Natural killer cell (primary cell): ENCODE results near the gene PSD. TPM values are rescaled to one million over a fixed set of nuclear protein-coding genes. Genes with fewer than 3 reads are reported as not detected.
A peak's percentile ranks its signal among the peaks of the same experiment; 100 is the strongest.

Experiments
- ATAC-seq, 3 donors: fragments of 150-1000 bp in 2 of 3; fragments of 200-7000 bp in 1 of 3; cut with Tn5 transposase; 1 replicate in 1 of 3; 2 replicates in 2 of 3; pipeline ENCODE4 v1.10.0; 2021; ENCODE audit warnings: mild to moderate bottlenecking in 2 of 3, moderate library complexity in 2 of 3
- DNase-seq, 2 donors: peaks; one replicate each; pipeline versions ENCODE4 v3.0.0 to v3.0.0-alpha.2; 2013 to 2021; ENCODE audit warnings: mixed read lengths in 1 of 2
- H3K27ac ChIP-seq: one replicate; pipeline ENCODE4 v1.5.1; 2013; ENCODE audit warnings: mild to moderate bottlenecking, low read length
- H3K27me3 ChIP-seq: one replicate; pipeline ENCODE4 v1.6.1; 2013; ENCODE audit warnings: low read length; ENCODE audit not compliant: control insufficient read depth, insufficient read depth
- H3K36me3 ChIP-seq: one replicate; pipeline ENCODE4 v1.6.1; 2013; ENCODE audit warnings: low read length; ENCODE audit not compliant: control insufficient read depth, insufficient read depth
- H3K4me1 ChIP-seq: one replicate; pipeline ENCODE4 v1.6.1; 2013; ENCODE audit warnings: low read length; ENCODE audit not compliant: control insufficient read depth, insufficient read depth
- H3K4me3 ChIP-seq: one replicate; pipeline ENCODE4 v1.5.1; 2013; ENCODE audit warnings: low read length
- H3K9me3 ChIP-seq: one replicate; pipeline ENCODE4 v1.6.1; 2013; ENCODE audit warnings: low read length; ENCODE audit not compliant: control insufficient read depth, insufficient read depth
- H3K27ac Mint-ChIP-seq, 2 donors: one replicate each; pipeline ENCODE4 v1.8.0; 2022; ENCODE audit warnings: mild to moderate bottlenecking in 2 of 2, mixed read lengths in 2 of 2, moderate library complexity in 1 of 2
- H3K27me3 Mint-ChIP-seq, 2 donors: one replicate each; pipeline ENCODE4 v1.8.0; 2022; ENCODE audit warnings: low read depth in 2 of 2, mixed read lengths in 2 of 2
- H3K36me3 Mint-ChIP-seq: one replicate; pipeline ENCODE4 v1.8.0; 2022; ENCODE audit warnings: mixed read lengths
- H3K4me1 Mint-ChIP-seq, 2 donors: one replicate each; pipeline ENCODE4 v1.8.0; 2022; ENCODE audit warnings: mixed read lengths in 2 of 2
- H3K4me3 Mint-ChIP-seq: one replicate; pipeline ENCODE4 v1.8.0; 2022; ENCODE audit warnings: mild to moderate bottlenecking, moderate library complexity, mixed read lengths
- H3K9me3 Mint-ChIP-seq, 2 donors: one replicate each; pipeline ENCODE4 v1.8.0; 2022; ENCODE audit warnings: mixed read lengths in 2 of 2
- WGBS: methylation state at CpG from one replicate; pipeline ENCODE4 v1.1.7; 2013; ENCODE audit warnings: missing lambda C conversion rate; ENCODE audit not compliant: insufficient coverage; 5-methylcytosine and 5-hydroxymethylcytosine counted together
- intact Hi-C: fragments of 100-400 bp; cut with micrococcal nuclease; formaldehyde crosslinking; loops from one replicate; pipeline ENCODE4 v1.14.2; 2022
- total RNA-seq, 4 donors: library from RNA; stranded (reverse); fragments of 120-200 nt in 1 of 4; gene quantifications; one replicate each; pipeline versions ENCODE4 v1.2.3 to v1.2.4, GENCODE V29; 2013 to 2022
- TF ChIP-seq, protein P1 (sequence below): fragments of 200-600 bp; IDR thresholded peaks from one replicate; pipeline ENCODE4 v1.8.0; 2022; ENCODE audit warnings: antibody characterized with exemption

The PSD gene
- total RNA-seq, 3 donors from 2014 or later (not counting 1 experiment from before 2014, with no cell fraction given): 1.9 to 2.4 (median 2.1) TPM

DNA sequence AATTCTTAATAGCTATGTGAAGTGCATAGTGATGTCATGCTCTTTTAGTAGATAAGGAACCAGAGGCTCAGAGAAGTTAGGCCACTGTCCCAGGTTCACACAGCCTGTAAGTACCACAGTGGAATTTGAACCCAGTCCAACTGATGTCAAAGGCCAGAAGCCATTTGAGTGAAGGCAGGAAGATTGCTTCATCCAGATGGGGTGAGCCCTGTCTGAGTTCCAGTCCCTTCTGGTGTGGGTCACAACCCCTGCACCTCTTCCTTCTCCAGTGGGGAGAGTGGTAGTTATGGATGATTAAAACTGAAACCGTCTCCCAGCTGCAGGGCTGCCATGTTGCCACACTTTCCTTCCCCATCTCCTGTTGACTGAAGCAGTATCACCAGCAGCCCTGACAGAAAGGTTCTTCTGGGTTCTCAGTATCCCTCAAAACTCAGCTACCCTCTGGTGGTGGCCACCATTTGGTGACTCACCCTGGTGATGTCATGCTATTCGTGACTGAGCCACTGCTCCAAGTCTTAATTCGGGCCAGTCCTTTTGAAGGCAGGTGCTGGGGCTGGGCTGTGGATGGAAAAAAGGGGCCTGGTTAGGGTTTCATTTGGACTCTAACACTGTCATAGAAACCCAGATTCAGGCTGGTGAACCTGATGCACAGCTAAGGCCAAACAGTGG, 34.2 kb upstream of the PSD start:
- no peaks in the 10 kb centered on the region for H3K27me3 ChIP-seq
- Mint-ChIP-seq H3K27me3 (no peaks in the 10 kb centered on the region), H3K9me3 (no peaks in the 10 kb centered on the region), H3K4me1 (peaks cover 20 to 23% of the 10 kb centered on the region in 2 donors), H3K36me3 (no peaks in the 10 kb centered on the region), H3K27ac (peak overlapping the region; percentile 75 to 88), H3K4me3 (peak overlapping the region; percentile 45)
- ATAC-seq (no peak), DNase-seq (peak in 1 of 2 donors; percentile 51)
- H3K36me3 ChIP-seq: peaks cover 14% of the 10 kb centered on the region
- H3K4me1 ChIP-seq: peaks cover 29% of the 10 kb centered on the region
- WGBS: 73% methylated on average over 3 of the region's 3 CpGs
- TF ChIP-seq, protein P1, sequence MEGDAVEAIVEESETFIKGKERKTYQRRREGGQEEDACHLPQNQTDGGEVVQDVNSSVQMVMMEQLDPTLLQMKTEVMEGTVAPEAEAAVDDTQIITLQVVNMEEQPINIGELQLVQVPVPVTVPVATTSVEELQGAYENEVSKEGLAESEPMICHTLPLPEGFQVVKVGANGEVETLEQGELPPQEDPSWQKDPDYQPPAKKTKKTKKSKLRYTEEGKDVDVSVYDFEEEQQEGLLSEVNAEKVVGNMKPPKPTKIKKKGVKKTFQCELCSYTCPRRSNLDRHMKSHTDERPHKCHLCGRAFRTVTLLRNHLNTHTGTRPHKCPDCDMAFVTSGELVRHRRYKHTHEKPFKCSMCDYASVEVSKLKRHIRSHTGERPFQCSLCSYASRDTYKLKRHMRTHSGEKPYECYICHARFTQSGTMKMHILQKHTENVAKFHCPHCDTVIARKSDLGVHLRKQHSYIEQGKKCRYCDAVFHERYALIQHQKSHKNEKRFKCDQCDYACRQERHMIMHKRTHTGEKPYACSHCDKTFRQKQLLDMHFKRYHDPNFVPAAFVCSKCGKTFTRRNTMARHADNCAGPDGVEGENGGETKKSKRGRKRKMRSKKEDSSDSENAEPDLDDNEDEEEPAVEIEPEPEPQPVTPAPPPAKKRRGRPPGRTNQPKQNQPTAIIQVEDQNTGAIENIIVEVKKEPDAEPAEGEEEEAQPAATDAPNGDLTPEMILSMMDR: no peak
- H3K4me3 ChIP-seq: no peak overlapping the region
- no peaks in the 10 kb centered on the region for H3K9me3 ChIP-seq
- intact Hi-C loops: no loop called here
- H3K27ac ChIP-seq: peak overlapping the region; percentile 19

- DNase-seq: no peak
- no peak for ATAC-seq
- Histone ChIP-seq H3K27me3 (no peaks in the 10 kb centered on the region), H3K36me3 (peaks cover 14% of the 10 kb centered on the region), H3K4me1 (peaks cover 29% of the 10 kb centered on the region), H3K4me3 (peak within 1 kb of the TSS; percentile 51), H3K27ac (peak within 1 kb of the TSS; percentile 60), H3K9me3 (no peaks in the 10 kb centered on the region)
- Mint-ChIP-seq H3K27me3 (no peaks in the 10 kb centered on the region), H3K36me3 (no peaks in the 10 kb centered on the region), H3K27ac (peak within 1 kb of the TSS; percentile 88 to 90), H3K9me3 (no peaks in the 10 kb centered on the region), H3K4me1 (peaks cover 20 to 23% of the 10 kb centered on the region in 2 donors), H3K4me3 (peak within 1 kb of the TSS; percentile 95)
- TF ChIP-seq, protein P1: no peak
- 36% methylated on average over 27 of the region's 28 CpGs for WGBS
- intact Hi-C loops: no loop called here
These were observed 32.8 kb upstream of the PSD start, which contains the start of gene C10orf95 for GRCh38 chr10:102451105-102451969. TSS of gene C10orf95 (minus strand) at chr10:102451543. CDS start at chr10:102451093, 450 bp downstream.

- TF ChIP-seq, protein P1: no peak
- peaks cover 29% of the 10 kb centered on the region for H3K4me1 ChIP-seq
- WGBS: under 1% methylated on average over 104 of the region's 104 CpGs
- intact Hi-C loops: loop anchor here (1.0 kb wide), 2 partner anchors 11 to 298 kb away; partner anchors contain the start of gene NOLC1
- DNase-seq (peak; percentile 86 to 97), ATAC-seq (peak; percentile 81 to 95 (median 85))
- no peaks in the 10 kb centered on the region for H3K9me3 Mint-ChIP-seq
- H3K27me3 Mint-ChIP-seq: no peaks in the 10 kb centered on the region
- H3K9me3 ChIP-seq: no peaks in the 10 kb centered on the region
- H3K36me3 ChIP-seq: peaks cover 8% of the 10 kb centered on the region
- peak overlapping the region; percentile 95 for H3K4me3 ChIP-seq
- H3K36me3 Mint-ChIP-seq: no peaks in the 10 kb centered on the region
- H3K27ac ChIP-seq: peak overlapping the region; percentile 90
- H3K4me1 Mint-ChIP-seq: peaks cover 20 to 23% of the 10 kb centered on the region in 2 donors
- peak overlapping the region; percentile 95 for H3K4me3 Mint-ChIP-seq
- H3K27ac Mint-ChIP-seq: peak overlapping the region; percentile 88 to 90
- no peaks in the 10 kb centered on the region for H3K27me3 ChIP-seq
These were observed 32.0 kb upstream of the PSD start for GRCh38 chr10:102450374-102451104.
